ENCODE measurements around the gene CABS1.

CABS1 gene

GRCh38 chr4:70382691-70383181 lies 48.0 kb downstream of the CABS1 start, which contains the start of gene SMR3B:
TSS of gene SMR3B (plus strand) at chr4:70383131. CDS start at chr4:70384511, 1,380 bp downstream.
- no peak for DNase-seq (ENCODE audit: low read depth)
